GM15510 (cell line): ENCODE results near the gene TTLL10.

Source experiments
- POLR2A ChIP-seq: IDR thresholded peaks from 3 replicates; pipeline ENCODE4 v1.6.1; 2011; ENCODE audit warnings: borderline replicate concordance; ENCODE audit not compliant: insufficient read length; ENCODE audit errors: extremely low read depth

Gene TTLL10

GRCh38 chr1:1199961-1200875 lies 26.5 kb downstream of the TTLL10 start:
- no peak for TF ChIP-seq POLR2A

DNA sequence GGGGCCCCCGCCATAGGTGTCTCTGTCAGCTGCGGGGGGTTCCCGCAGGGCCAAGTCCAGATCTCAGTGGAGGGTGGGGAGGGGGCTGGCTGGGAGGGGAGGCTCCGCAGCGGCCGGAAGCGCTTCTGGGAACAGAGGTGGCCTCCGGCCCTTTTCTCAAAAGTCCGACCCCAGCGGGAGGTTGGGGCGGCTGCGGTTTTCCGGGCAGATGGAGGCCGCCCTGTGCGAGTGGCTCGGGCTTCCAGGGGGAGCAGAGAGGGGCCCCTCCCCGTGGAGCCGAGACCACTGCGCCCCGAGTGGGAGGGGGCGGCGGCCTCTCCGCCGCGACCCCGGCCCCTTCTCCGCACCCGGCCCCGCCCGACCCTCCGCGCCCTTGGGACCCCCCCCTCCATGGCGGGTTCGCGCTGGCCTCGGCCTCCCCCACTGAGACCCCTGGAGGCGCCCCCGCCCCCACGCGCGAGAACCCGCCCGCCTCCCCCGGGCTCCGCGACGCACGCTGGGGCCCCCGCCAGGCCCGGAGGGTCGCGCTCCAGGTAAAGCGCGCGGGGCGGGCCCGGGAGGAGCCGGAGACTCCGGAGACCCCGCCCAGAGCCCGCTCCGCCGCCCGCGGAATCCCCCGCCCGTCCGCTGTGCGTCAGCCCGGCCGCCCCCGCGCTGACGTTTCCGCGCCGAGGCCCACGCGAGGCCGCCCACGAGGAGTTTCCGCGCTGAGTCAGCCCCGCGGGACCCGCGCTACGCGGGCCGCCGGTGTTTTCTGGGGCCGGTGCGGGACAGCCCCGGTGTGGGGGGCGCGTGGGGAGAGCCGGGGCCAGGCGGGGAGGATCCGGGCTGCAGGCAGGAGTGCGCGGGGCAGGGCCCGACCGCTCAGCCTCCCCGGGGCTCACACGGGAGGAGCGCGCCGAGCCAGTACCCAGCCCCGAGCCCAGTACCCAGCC lies 27.5 kb downstream of the TTLL10 start:
- TF ChIP-seq POLR2A: no peak

GRCh38 chr1:1202831-1203560 lies 29.3 kb downstream of the TTLL10 start:
- TF ChIP-seq POLR2A: no peak

- no peak for TF ChIP-seq POLR2A
Observed at GRCh38 chr1:1203561-1204424, 30.1 kb downstream of the TTLL10 start.

DNA sequence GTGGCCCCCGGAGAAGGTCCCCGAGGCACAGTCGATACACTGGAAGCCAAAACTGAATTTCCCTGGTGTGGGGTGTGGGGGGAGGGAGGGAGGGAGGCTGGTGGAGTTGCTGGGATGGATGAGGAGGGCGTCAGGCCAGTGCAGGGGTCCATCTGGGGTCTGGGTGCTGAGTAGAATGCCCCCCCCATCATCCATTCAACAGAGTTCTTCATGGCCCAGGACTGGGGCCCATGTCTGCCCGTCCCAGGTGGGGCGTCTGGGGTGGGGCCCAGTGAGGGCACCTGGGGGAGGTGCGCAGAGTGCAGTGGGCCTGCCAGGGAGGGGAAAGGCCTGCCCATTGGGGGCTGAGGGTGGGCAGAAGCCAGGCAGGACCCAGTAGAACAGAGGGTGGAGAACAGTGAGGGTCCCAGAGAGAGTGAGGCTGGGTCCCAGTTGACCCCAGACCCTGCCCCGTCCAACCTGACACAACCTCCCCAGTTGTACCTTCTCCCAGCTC lies 30.8 kb downstream of the TTLL10 start:
- no peak for TF ChIP-seq POLR2A

DNA sequence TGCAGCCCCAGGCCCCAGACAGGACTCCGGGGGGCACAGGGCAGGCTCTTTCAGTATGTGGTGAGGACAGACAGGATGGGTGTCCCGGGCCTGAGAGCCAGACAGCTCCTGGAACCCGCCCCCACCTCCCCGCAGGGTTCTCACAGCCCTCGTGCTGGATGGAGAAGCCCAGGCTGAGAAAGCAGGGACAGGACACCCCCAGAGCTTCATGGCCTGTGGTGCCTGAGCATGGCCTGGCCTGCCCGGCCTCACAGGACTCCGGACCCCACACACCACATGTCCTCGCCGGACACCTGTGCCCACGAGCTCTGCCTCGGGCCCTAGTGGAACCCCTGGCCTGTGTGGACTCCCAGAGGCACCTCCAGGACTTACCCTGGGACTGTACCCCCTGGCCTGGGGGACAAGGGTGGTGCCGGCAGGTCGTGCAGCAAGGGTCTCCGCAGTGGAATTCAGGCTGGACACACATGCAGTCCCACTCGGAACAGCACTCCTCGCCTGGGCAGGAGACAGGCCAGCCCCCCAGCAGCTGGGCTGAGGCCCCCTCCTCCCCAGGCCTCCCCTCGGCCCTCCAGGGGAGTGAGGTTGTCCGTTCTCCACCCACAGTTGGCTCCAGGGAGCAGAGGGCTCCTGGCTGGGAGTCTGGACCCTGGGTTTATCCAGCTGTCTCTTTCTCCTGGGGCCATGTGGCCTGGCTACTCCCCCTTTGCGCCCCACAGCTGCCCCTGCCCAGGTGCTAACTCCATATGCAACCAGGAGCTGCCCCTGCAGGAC lies 31.5 kb downstream of the TTLL10 start:
- no peak for TF ChIP-seq POLR2A

GRCh38 chr1:1205769-1206375 lies 32.2 kb downstream of the TTLL10 start:
- no peak for TF ChIP-seq POLR2A

DNA sequence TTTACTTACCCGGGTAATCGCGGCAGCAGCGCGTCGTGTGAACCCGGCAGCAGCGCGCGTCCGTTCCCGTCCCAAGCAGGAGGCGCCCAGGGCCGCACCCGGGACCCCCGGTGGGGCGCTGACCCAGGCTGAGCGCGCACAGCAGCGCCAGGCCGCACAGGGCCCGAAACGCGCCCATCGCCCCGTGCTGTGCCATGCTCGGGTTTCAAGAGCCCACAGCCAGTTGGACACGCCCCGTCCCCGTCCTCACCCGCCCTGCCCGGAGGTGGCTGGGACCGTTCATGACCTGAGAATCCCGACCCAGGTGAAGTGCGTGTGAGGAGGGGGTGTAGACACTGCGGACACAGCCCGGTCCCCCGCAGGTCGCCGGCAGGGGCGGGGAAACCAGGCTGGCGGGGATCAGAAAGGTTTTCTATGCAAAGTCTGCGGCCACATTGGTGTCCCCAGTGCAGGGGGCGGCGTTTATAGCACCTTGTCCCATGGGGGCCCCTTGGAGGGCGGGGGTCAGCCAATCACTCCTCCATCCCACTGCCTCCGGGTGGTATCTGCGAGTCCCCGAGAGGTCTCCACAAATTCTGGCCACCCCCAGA lies 32.8 kb downstream of the TTLL10 start, which contains the start of gene TNFRSF18:
Gene TNFRSF18, minus strand, starts transcription at position 217 of the 590 bp plus-strand sequence. Its CDS starts 21 bp downstream, at position 196.
- no peak for TF ChIP-seq POLR2A

DNA sequence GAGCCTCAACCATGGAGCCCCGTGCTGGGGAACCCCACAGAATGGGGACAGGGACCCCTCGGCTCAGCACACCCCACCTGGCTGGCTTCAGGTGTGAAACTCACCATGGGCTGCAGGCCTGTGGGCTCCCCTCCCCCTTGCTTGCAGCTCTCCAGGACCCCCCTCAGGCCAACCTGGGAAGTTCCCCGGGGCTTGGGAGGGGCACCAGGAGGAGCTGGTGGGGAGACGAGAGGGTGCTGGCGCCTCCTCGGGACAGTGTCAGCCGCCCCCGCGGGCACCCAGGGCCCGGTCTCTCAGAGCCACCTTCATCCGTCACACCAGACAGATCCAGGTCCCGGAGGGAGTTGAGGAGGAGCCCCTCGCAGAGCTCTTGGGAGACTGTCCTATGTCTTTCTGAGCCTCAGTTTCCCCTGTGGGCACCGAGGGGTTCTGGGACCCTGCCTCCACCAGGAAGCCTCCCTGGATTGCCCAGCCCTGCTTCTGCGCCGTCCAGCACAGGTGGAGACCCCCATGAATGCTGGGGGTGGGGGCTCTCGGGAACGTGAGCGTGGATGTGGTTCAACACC lies 33.4 kb downstream of the TTLL10 start:
- no peak for TF ChIP-seq POLR2A

DNA sequence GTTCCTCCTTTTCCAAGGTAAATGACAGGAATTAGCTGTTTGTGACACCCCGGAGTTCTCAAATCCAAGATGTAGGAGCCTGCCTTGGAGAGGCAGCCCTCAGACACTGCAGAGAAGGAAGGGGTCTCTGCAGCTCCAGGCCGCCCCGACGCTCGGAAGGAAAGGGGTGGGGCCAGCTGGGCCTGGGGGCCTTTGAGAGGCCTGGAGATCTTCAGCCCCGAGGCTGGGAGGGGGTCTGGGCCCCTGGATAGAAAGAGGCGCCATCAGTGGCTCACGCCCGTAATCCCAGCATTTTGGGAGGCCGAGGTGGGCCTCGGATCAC lies 33.9 kb downstream of the TTLL10 start:
- no peak for TF ChIP-seq POLR2A

DNA sequence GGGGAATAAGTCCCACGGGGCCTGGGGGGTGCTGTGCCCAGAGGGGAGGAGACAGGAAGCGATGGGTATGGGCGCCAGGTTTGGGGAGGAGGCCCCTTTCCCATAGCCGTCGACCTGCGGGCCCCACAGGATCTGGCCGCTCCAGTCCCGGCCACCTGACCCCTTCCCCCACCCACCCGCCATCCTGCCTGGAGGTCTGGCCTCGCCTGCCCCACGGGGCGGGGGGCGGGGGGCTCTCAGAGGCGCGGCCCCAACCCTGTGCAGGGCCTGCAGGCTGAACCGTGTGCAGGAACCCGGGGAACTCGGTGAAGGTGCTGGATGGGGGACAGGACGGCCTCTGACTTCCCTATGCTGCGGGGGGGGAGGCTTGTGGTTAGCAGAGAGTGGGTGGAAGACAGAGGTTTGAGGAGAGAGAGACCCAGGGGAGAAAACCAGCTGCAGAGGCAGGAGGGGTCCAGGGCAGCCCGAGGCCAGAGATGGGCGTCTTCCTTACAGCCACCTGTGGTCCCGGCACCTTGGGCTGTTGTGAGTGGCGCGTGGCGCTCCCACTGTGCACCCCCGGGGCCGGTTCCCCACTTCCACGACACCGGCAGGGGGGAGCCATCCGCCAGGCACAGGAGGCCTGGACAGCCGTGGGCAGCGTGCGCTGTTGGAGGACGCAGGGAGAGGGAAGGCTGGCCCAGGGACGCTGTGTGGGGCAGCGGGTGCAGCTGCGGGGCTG lies 35.2 kb downstream of the TTLL10 start:
- no peak for TF ChIP-seq POLR2A

DNA sequence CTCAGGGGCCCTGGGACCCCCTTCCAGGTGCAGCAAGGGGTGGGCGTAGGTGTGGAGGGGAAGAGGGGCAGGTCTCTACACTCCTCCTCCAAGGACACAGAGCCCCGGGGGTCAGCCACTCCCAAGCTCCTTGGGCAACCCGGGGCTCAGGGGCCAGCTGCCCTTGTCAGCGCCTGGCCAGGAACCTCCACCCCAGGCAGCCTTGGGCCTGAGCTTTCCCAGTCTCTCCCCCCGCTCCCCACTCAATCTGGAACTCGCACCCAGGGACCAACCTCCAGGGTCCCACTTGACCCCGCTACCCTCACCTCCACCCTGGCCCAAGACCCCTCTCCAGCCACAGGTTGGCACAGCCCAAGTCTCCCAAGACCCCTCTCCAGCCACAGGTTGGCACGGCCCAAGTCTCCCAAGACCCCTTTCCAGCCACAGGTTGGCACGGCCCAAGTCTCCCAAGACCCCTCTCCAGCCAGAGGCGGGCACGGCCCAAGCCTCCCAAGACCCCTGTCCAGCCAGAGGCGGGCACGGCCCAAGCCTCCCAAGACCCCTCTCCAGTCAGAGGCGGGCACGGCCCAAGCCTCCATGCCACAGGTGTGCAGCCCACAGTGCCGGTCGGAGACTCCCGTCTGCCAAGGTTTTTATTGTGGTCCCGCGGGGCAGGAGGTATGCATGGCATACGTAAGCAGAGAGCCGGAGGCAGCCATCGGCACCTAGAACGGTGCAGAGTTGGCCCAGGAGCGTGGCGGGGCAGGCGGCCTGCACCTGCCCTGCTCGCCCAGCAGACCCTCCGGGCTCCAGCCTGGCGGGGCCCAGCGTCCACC lies 37.3 kb downstream of the TTLL10 start:
- TF ChIP-seq POLR2A: no peak
